Fibroblast of villous mesenchyme (primary cell): ENCODE measurements around the gene RMC1. TPM values are rescaled to one million over a fixed set of nuclear protein-coding genes. Genes with fewer than 3 reads are reported as not detected.
"Not testable (repeated sequence)": the region's sequence is repeated elsewhere in the genome, so short reads cannot be mapped to it uniquely, and the experiment has no call there.

ENCODE experiments used
- DNase-seq: peaks from one replicate; pipeline ENCODE4 v3.0.0-alpha.2; 2010; ENCODE audit warnings: low read depth
- H3K4me3 ChIP-seq: 2 replicates; pipeline ENCODE4 v1.5.1; 2011; ENCODE audit warnings: low read depth, mild to moderate bottlenecking, low read length
- total RNA-seq: library from RNA; depleted of rRNA; stranded (reverse); fragments of >200 nt; gene quantifications from 2 replicates; pipeline ENCODE4 v1.2.3, GENCODE V29; 2012
- TF ChIP-seq, protein P1 (sequence below): IDR thresholded peaks from 2 replicates; pipeline ENCODE4 v1.5.1; 2012; ENCODE audit warnings: low read depth, mild to moderate bottlenecking, low read length; ENCODE audit not compliant: insufficient read depth

RMC1 gene
- total RNA-seq, 1 donor, result 32.0 TPM

DNA sequence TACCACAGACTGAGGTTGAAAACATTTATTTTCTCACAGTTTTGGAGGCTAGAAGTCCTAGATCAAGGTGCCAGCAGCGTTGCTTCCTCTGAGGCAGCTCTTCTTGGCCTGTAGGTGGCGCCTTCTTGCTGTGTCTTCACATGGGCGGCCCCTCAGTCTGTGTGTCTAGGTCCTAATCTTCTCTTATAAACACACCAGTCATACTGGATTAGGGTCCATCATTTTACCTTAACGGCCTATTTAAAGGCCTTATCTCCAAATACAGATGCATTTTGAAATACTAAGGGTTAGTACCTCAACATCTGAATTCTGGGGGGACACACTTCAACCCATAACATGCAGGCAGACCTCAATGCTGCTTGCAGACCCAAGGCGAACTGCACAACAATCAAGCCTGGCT lies 4.4 kb upstream of the RMC1 start:
- TF ChIP-seq, protein P1, sequence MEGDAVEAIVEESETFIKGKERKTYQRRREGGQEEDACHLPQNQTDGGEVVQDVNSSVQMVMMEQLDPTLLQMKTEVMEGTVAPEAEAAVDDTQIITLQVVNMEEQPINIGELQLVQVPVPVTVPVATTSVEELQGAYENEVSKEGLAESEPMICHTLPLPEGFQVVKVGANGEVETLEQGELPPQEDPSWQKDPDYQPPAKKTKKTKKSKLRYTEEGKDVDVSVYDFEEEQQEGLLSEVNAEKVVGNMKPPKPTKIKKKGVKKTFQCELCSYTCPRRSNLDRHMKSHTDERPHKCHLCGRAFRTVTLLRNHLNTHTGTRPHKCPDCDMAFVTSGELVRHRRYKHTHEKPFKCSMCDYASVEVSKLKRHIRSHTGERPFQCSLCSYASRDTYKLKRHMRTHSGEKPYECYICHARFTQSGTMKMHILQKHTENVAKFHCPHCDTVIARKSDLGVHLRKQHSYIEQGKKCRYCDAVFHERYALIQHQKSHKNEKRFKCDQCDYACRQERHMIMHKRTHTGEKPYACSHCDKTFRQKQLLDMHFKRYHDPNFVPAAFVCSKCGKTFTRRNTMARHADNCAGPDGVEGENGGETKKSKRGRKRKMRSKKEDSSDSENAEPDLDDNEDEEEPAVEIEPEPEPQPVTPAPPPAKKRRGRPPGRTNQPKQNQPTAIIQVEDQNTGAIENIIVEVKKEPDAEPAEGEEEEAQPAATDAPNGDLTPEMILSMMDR, result peak; percentile 93
- no peak overlapping the region for H3K4me3 ChIP-seq
- peak; percentile 94 for DNase-seq

DNA sequence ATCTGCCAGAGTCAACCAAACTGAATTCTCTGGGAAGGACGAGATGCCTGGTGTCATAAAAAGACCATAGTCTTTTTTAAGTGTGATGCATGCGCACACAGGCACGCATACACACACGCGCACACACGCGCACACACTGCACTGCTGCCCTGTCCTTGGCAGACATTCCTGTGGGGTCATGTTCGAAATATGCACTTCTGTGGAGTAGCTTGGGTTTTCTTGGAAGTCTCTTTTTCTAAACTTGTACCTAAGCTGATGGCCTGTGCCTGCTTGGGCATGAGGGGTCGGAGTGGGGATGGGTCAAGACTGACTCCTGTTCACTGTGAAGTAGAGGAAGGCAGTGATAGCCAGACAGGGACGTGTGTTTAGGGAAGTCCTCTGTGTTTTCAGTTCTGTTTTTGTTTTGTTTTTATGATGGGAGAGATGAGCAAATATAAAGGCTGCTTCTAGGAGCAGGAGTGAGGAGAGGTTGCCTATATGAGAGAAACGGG lies 4.0 kb upstream of the RMC1 start:
- DNase-seq, result peak; percentile 60
- H3K4me3 ChIP-seq, result no peak overlapping the region
- TF ChIP-seq, protein P1, result no peak

DNA sequence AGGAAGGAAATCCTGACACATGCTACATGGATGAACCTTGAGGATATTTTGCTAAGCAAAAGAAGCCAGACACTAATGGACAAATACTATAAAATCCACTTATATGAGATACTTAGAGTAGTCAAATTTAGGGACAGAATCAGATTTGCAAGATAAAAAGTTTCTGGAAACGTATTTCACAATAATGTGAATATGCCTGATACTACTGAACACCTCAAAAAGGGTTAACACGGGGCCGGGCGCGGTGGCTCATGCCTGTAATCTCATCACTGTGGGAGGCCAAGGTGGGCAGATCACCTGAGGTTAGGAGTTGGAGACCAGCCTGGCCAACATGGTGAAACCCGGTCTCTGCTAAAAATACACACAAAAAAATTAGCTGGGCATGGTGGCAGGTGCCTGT lies 1.7 kb upstream of the RMC1 start:
- no peak overlapping the region for H3K4me3 ChIP-seq
- no peak for DNase-seq
- TF ChIP-seq, protein P1, result no peak

DNA sequence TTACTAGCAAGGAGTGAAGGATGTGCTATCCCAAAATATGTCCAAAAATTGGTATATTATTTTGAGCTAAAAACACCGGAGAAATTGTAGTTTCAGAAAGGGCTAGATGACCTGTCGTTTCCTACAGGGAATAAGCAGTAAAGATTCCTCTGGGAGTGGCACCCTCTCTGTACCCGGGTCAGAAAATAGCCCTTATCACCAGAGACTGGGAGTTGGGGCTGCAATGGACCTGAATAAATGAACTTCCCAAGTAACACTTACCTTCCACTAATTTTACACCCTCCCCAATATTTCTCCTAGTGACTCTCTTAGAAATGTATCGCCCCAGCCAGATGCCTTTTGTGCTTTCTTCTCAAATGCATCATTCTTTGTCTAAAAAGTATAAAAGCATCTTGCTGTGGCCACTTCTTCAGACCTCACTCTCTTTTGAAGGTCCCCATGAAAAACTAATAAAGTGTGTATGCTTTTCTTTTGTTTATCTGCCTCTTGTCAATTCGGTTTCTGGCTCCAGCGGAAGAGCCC lies 734 bp upstream of the RMC1 start:
- TF ChIP-seq, protein P1, result no peak
- DNase-seq, result no peak
- H3K4me3 ChIP-seq, result peak overlapping the region; percentile 83

DNA sequence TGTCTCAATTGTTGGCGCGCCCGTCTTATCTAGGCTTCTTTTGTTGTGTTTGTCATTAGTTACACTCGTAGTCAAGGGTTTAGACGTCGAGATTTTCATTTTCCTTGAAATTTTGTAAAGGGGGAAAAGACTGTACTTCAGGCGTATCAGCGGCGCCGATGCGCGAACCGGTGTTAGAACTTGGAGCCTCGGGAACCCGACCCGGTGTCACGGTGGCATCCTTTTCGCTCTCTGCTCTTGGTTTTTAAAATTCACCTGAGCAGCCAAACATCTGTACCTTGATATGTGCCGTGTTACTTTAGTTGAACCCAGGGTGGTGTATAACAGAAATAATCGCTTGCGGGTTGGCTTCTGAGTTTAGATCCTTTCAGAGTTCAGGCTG lies 643 bp downstream of the RMC1 start:
- no peak for DNase-seq
- TF ChIP-seq, protein P1, result no peak
- H3K4me3 ChIP-seq, result peak overlapping the region; percentile 87

DNA sequence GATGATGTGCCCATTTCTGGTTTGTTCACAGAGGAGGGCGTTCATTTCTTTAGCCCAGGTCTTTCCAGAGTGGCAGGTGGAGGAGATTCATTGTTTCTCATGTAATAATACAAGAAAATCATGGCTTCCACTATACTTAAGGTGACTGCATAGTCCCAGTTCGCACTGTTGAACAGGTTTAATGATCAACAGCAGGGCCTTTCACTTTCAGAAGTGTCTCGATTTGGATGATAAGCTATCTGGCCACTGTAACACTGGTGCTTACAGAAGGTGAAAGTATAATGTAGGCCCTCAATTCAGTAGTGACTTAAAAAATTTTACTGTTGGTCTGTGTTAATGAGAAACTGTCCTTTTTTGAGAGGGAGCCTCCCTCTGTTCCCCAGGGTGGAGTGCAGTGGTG lies 1.4 kb downstream of the RMC1 start:
- H3K4me3 ChIP-seq, result peak overlapping the region; percentile 87
- no peak for DNase-seq
- TF ChIP-seq, protein P1, result no peak

DNA sequence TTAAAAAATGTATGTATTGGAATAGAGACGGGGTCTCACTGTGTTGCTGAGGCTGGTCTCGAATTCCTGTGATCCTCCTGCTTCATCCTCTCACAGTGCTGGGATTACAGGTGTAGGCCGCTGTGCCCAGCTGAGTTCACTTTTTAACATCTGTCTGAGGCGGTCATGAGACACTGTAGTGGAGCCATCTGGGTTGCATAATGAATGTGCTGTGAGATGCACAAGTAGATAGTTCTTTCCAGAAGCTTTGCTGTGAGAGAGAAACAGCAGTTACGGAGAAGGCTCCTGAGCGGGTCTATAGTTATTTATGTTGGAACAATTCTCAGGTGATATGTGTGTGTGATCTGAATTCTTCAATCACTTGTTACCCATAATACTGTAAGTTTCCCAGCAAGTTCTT lies 3.1 kb downstream of the RMC1 start:
- DNase-seq, result no peak
- H3K4me3 ChIP-seq, result no peak overlapping the region
- TF ChIP-seq, protein P1, result no peak

DNA sequence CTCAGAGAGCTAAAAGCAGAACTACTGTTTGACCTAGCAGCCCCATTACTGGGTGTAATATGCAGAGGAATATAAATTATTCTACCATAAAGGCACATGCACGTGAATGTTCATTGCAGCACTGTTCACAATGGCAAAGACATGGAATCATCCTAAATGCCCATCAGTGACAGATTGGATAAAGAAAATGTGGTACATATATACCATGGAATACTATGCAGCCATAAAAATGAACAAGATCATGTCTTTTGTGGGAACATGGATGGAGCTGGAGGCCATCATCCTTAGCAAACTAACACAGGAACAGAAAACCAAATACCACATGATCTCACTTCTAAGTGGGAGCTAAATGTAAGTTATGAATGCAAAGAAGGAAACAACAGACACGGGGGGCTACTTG lies 7.6 kb downstream of the RMC1 start:
- not testable (repeated sequence) for DNase-seq, H3K4me3 ChIP-seq

DNA sequence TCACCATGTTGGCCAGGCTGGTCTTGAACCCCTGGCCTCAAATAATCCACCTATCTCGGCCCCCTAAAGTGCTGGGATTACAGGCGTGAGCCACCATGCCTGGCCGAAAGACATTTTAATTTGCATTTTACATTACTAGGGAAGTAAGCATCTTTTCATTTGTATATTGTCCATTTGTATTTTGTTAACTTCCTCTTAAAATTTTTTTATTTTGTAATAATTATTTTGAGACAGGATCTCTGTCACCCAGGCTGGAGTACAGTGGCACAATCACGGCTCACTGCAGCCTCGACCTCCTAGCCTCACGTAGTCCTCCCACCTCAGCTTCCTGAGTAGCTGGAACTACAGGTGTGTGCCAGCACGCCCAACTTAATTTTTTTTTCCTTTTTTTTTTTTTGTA lies 8.9 kb downstream of the RMC1 start:
- not testable (repeated sequence) for DNase-seq, H3K4me3 ChIP-seq
